ENCODE data around the gene N4BP3.

DNA sequence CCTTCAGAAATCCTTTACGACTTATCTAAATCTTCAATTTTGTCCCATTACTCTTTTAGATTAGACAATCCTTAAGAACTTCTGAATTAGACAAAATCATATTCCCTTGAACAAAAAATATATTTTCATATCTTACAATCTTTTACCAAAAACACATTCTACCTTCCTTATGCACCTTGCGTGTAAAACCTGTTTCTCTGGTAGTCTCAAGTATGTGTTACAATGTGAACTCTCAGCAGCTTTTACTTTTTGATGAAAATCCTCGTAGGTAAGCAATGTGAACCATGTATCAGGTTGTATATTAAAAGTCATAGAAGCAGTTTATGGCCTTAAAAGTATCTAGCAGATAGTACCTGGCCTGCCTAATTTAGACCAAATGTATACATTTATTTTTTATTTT lies 61.1 kb downstream of the N4BP3 start:
- TF ChIP-seq EP300 (IDR thresholded peaks at IDR 0.05) (no peak), POLR2A (IDR thresholded peaks at IDR 0.05) (no peak)
